ENCODE data around the gene SOCS7.

GRCh38 chr17:38405654-38406053 is 54.0 kb downstream of the SOCS7 start:
- TF ChIP-seq CTCF (IDR thresholded peaks at IDR 0.05) = no peak
- TF ChIP-seq POLR2AphosphoS5 (IDR thresholded peaks at IDR 0.05; ENCODE audit: insufficient read depth in 1 of 2, low read depth in 1 of 2) = no peak
